Measurements from ENCODE around the gene DNAH2.

DNA sequence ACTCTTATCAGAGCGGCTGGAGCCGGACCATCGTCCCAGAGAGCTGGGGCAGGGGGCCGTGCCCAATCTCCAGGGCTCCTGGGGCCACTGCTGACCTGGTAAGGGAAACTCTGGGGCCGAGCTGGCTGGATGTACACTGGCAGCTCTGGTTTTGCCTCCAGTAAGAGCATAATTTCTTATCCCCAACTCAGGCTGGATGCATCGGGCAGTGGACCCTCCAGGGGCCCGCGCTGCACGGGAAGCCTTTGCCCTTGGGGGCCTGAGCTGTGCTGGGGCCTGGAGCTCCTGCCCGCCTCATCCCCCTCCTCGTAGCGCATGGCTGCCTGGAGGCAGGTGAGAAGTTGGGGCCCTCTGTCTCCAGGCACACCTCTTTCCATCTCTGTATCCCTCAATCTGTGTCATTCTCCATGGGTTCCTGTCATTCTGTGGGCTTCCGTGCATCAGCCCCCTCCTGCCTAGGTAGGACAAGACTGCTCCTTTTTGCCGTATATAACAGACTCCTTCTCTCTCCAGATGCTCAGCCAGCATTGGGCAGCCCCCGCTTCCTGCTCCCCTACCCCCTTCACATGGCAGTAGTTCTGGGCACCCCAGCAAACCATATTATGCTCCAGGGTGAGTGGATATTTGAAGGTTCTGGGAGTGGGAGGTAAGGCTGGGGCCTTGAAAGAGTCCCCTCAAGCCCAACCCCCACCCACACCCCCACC, 128.0 kb downstream of the DNAH2 start:
- TF ChIP-seq SMC3 (IDR thresholded peaks at IDR 0.05; ENCODE audit: low read depth, low read length): no peak
- TF ChIP-seq, protein P1, sequence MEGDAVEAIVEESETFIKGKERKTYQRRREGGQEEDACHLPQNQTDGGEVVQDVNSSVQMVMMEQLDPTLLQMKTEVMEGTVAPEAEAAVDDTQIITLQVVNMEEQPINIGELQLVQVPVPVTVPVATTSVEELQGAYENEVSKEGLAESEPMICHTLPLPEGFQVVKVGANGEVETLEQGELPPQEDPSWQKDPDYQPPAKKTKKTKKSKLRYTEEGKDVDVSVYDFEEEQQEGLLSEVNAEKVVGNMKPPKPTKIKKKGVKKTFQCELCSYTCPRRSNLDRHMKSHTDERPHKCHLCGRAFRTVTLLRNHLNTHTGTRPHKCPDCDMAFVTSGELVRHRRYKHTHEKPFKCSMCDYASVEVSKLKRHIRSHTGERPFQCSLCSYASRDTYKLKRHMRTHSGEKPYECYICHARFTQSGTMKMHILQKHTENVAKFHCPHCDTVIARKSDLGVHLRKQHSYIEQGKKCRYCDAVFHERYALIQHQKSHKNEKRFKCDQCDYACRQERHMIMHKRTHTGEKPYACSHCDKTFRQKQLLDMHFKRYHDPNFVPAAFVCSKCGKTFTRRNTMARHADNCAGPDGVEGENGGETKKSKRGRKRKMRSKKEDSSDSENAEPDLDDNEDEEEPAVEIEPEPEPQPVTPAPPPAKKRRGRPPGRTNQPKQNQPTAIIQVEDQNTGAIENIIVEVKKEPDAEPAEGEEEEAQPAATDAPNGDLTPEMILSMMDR (conservative IDR thresholded peaks at IDR 0.05; ENCODE audit: low read depth, low read length): no peak
